Central memory CD4-positive, alpha-beta T cell (primary cell): Measurements from ENCODE around the gene TTC31.

ENCODE experiments used
- DNase-seq: peaks from one replicate; pipeline ENCODE4 v3.0.0; 2022

Gene TTC31

GRCh38 chr2:74527741-74528140 lies 44.9 kb downstream of the TTC31 start:
- no peak for DNase-seq

GRCh38 chr2:74528600-74529356 lies 45.9 kb downstream of the TTC31 start:
- peak; percentile 24 for DNase-seq

- DNase-seq: peak; percentile 86
Measured at GRCh38 chr2:74529357-74530238, 46.7 kb downstream of the TTC31 start, which contains the start of the genes AUP1 and HTRA2. Gene AUP1, minus strand, starts transcription at chr2:74529706. Its CDS starts 77 bp downstream, at chr2:74529629. Gene HTRA2, plus strand, starts transcription at chr2:74529933. Its CDS starts 74 bp downstream, at chr2:74530007.

GRCh38 chr2:74530239-74531187 lies 47.6 kb downstream of the TTC31 start:
- DNase-seq: peak; percentile 45

- DNase-seq: no peak
Measured at GRCh38 chr2:74531666-74532065, 48.8 kb downstream of the TTC31 start.

GRCh38 chr2:74532222-74532621 lies 49.3 kb downstream of the TTC31 start:
- peak; percentile 30 for DNase-seq

- no peak for DNase-seq
Measured at GRCh38 chr2:74533464-74533863, 50.6 kb downstream of the TTC31 start.

- no peak for DNase-seq
Measured at GRCh38 chr2:74534411-74534810, 51.5 kb downstream of the TTC31 start.

- no peak for DNase-seq
Measured at GRCh38 chr2:74535440-74535965, 52.6 kb downstream of the TTC31 start.

GRCh38 chr2:74536166-74536950 lies 53.5 kb downstream of the TTC31 start:
- no peak for DNase-seq

- no peak for DNase-seq
Measured at GRCh38 chr2:74537140-74537539, 54.3 kb downstream of the TTC31 start.

- DNase-seq: no peak
Measured at GRCh38 chr2:74538881-74539339, 56.0 kb downstream of the TTC31 start.

GRCh38 chr2:74540291-74540690 lies 57.4 kb downstream of the TTC31 start:
- DNase-seq: no peak

GRCh38 chr2:74542978-74543377 lies 60.1 kb downstream of the TTC31 start:
- no peak for DNase-seq
